Breast epithelium (tissue), 4 donors: ENCODE measurements around the gene C3orf18. TPM values are rescaled to one million over a fixed set of nuclear protein-coding genes. Genes with fewer than 3 reads are reported as not detected.

Source experiments
- DNase-seq, 2 donors: peaks; one replicate each; pipeline ENCODE4 v3.0.0-alpha.2; 2019; ENCODE audit warnings: low spot score in 2 of 2
- H3K27ac ChIP-seq, 2 donors: fragments of 200-600 bp; sonication (generic) in 1 of 2; one replicate each; pipeline ENCODE4 v1.5.1; 2016 to 2019; ENCODE audit warnings: mild to moderate bottlenecking in 1 of 2
- H3K27me3 ChIP-seq, 2 donors: fragments of 200-600 bp; sonication (generic) in 1 of 2; one replicate each; pipeline versions ENCODE4 v1.5.1 to v1.6.0; 2017 to 2019; ENCODE audit warnings: control low read depth in 1 of 2, mild to moderate bottlenecking in 1 of 2
- H3K36me3 ChIP-seq: fragments of 200-600 bp; one replicate; pipeline ENCODE4 v1.5.1; 2019
- H3K4me1 ChIP-seq, 2 donors: fragments of 200-600 bp; sonication (generic); one replicate each; pipeline ENCODE4 v1.5.1; 2016 to 2019; ENCODE audit warnings: control low read depth in 1 of 2
- H3K4me3 ChIP-seq, 3 donors: fragments of 200-600 bp; sonication (generic); 1 replicate in 2 of 3; 2 replicates in 1 of 3; pipeline ENCODE4 v1.5.1; 2016 to 2019; ENCODE audit warnings: mild to moderate bottlenecking in 3 of 3, moderate library complexity in 2 of 3
- H3K9me3 ChIP-seq, 2 donors: fragments of 200-600 bp; sonication (generic) in 1 of 2; one replicate each; pipeline ENCODE4 v1.5.1; 2016 to 2019; ENCODE audit warnings: control low read depth in 1 of 2
- POLR2A ChIP-seq: fragments of 450-650 bp; IDR thresholded peaks from one replicate; pipeline ENCODE4 v1.6.1; 2016; ENCODE audit warnings: antibody characterized with exemption, mild to moderate bottlenecking, moderate library complexity
- POLR2AphosphoS5 ChIP-seq, 3 donors: sonication (generic); formaldehyde crosslinking; IDR thresholded peaks; one replicate each; pipeline ENCODE4 v1.6.1; 2017; ENCODE audit warnings: antibody characterized with exemption in 3 of 3
- intact Hi-C: fragments of 100-400 bp; cut with DNase I; formaldehyde crosslinking; loops from one replicate; pipeline ENCODE4 v1.15.1; 2023; ENCODE audit warnings: low total_unique reads
- total RNA-seq, 3 donors: library from RNA; depleted of rRNA; stranded (reverse); fragments of >200 nt; gene quantifications; one replicate each; pipeline ENCODE4 v1.1.0, GENCODE V29; 2016
- TF ChIP-seq, protein P1 (sequence below), 3 donors: fragments of 450-650 bp; IDR thresholded peaks; one replicate each; pipeline ENCODE4 v1.5.1; 2016 to 2017; ENCODE audit warnings: antibody characterized with exemption in 3 of 3, mild to moderate bottlenecking in 3 of 3, moderate library complexity in 3 of 3

Gene C3orf18
- total RNA-seq, 3 donors from 2014 or later: 10.7 to 16.8 (median 15.1) TPM

DNA sequence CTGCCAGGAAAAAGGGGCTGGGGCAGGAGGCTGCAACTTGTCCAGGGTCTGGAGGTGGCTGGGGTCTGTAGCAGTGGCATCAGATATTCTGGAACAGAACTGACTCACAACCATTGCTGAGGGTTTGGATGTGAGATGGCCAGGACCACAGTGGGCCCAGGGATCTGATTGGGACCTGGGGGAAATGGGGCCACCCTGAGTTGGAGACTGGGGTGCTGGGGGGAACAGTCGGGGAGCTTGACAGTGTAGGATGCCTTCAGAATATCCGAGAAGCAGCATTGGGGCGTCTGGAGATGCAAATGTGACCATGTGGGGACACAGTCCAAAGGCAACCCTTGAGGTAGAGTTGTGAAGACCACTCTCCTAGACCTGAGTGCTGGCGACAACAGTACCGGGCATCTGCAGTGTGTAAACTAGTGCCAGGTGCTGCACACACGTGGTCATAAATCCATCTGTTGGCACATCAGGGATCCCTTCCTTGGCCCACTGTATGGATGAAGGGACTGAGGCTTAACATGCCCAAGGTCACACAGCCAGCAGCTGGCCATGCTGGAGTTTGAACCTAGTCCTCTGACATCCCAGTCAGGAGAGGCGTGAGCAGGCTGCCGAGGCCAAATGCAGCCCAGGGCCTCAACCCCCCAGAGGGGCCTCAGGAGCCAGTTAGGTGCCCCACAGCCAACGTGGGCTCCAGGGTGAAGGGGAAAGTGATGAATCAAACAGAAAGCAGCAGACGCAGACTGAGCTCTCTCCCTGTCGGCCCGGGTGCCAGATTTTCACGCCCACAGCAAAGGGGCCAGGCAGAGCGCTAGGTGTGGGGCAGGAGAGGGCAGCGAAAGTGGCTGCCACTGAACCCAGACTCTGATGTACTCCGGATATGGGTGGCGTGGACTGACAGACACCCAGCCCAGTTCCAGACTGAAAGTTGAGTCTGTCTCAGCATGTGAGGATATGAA, 20.5 kb upstream of the C3orf18 start:
- H3K9me3 ChIP-seq: no peaks in the 10 kb centered on the region
- no peaks in the 10 kb centered on the region for H3K27me3 ChIP-seq
- DNase-seq: no peak
- intact Hi-C loops: no loop called here
- peak overlapping the region in 1 of 2 donors; percentile 19 for H3K27ac ChIP-seq
- H3K4me1 ChIP-seq: peaks cover 0 to 4% of the 10 kb centered on the region in 2 donors
- TF ChIP-seq, protein P1, sequence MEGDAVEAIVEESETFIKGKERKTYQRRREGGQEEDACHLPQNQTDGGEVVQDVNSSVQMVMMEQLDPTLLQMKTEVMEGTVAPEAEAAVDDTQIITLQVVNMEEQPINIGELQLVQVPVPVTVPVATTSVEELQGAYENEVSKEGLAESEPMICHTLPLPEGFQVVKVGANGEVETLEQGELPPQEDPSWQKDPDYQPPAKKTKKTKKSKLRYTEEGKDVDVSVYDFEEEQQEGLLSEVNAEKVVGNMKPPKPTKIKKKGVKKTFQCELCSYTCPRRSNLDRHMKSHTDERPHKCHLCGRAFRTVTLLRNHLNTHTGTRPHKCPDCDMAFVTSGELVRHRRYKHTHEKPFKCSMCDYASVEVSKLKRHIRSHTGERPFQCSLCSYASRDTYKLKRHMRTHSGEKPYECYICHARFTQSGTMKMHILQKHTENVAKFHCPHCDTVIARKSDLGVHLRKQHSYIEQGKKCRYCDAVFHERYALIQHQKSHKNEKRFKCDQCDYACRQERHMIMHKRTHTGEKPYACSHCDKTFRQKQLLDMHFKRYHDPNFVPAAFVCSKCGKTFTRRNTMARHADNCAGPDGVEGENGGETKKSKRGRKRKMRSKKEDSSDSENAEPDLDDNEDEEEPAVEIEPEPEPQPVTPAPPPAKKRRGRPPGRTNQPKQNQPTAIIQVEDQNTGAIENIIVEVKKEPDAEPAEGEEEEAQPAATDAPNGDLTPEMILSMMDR (IDR thresholded peaks at IDR 0.05): no peak
- TF ChIP-seq POLR2A (no peak), POLR2AphosphoS5 (IDR thresholded peaks at IDR 0.05) (no peak)
- no peak overlapping the region for H3K4me3 ChIP-seq
- no peaks in the 10 kb centered on the region for H3K36me3 ChIP-seq

DNA sequence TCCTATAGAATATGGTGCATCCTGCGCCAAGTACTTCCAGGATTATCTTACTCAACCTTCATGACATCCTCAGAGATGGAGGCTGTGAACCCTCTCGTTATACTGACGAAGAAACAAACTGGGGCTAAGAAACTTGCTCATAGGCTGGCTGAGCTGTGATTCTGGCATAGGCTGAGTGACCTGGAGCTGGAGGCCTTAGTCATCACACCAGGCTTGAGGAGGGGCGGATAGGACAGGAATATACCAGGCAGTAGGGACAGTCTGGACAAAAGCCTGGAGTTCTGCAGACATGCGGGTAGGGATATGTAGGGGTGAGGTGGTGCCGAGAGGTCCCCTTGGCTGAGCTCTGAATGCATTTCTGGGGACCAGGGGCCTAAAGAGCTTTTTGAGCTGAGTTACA, 19.8 kb upstream of the C3orf18 start:
- intact Hi-C loops: no loop called here
- TF ChIP-seq, protein P1 (IDR thresholded peaks at IDR 0.05): no peak
- no peak for TF ChIP-seq POLR2AphosphoS5 (IDR thresholded peaks at IDR 0.05)
- TF ChIP-seq POLR2A: no peak
- Histone ChIP-seq H3K9me3 (no peaks in the 10 kb centered on the region), H3K27ac (no peak overlapping the region), H3K4me1 (no peaks in the 10 kb centered on the region), H3K36me3 (no peaks in the 10 kb centered on the region), H3K4me3 (no peak overlapping the region), H3K27me3 (no peaks in the 10 kb centered on the region)
- no peak for DNase-seq

DNA sequence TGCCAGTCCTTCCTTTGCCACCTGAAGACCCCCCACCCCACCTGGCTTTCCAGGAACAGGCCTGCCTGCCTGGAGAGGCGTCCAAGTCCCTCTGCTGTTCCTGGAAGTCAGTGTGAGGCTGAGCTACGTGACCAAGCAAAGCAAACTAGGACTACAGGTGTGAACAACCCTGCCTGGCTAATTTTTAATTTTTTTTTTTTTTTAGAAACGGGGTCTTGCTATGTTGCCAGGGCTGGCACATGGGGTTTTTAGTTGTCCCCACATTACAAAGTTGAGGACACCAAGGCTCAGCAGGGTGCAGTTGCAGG, 19.2 kb upstream of the C3orf18 start:
- H3K36me3 ChIP-seq: no peaks in the 10 kb centered on the region
- H3K4me1 ChIP-seq: no peaks in the 10 kb centered on the region
- intact Hi-C loops: no loop called here
- H3K27ac ChIP-seq: no peak overlapping the region
- no peaks in the 10 kb centered on the region for H3K27me3 ChIP-seq
- no peak for DNase-seq
- H3K9me3 ChIP-seq: no peaks in the 10 kb centered on the region
- H3K4me3 ChIP-seq: no peak overlapping the region
- TF ChIP-seq, protein P1 (IDR thresholded peaks at IDR 0.05): no peak
- TF ChIP-seq POLR2AphosphoS5 (IDR thresholded peaks at IDR 0.05) (no peak), POLR2A (no peak)

DNA sequence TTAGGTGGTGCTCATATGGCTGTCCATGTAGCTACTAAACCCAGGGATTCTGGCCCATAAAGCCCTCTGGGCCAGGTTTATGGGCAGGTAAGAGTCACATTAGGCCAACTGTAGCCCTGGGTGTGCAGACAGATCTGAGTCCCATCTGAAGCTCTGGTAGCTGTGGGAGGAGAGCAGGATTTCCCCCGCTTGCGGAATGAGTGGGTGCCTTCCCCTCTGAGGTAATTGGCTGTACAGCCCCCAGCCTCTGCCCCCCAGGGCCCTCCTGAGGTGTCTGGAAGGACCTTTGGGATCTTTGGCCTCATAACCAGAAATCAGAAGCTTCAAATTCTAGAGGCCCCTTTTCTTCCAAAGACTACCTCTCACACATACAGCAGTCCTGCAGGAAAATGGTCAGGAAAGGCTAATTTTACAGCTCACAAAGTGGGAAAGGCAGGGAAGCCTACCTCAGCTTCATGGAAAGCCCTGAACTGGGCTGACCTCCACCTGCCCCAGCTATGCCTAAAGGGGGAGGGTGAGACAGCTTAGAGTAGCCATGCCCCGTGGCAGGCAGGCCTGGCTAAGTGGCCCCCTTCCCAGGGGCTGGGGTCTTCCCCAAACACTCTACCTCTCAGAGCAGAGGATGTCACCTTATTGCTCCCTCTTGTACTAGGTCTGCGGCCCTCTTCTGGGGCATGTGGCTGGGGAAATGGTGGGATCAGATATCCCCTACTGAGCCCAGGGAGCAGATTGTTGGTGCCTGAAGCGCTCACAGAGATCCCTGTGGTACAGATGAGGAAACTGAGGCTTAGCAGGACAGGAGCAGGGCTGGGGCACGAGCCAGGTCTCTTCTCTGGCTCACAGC, 18.6 kb upstream of the C3orf18 start:
- no peak for TF ChIP-seq POLR2AphosphoS5 (IDR thresholded peaks at IDR 0.05)
- TF ChIP-seq, protein P1 (IDR thresholded peaks at IDR 0.05): no peak
- no peak for TF ChIP-seq POLR2A
- Histone ChIP-seq H3K9me3 (no peaks in the 10 kb centered on the region), H3K4me1 (no peaks in the 10 kb centered on the region), H3K4me3 (no peak overlapping the region), H3K27me3 (no peaks in the 10 kb centered on the region), H3K36me3 (no peaks in the 10 kb centered on the region), H3K27ac (peak overlapping the region; percentile 56)
- no peak for DNase-seq
- intact Hi-C loops: no loop called here

DNA sequence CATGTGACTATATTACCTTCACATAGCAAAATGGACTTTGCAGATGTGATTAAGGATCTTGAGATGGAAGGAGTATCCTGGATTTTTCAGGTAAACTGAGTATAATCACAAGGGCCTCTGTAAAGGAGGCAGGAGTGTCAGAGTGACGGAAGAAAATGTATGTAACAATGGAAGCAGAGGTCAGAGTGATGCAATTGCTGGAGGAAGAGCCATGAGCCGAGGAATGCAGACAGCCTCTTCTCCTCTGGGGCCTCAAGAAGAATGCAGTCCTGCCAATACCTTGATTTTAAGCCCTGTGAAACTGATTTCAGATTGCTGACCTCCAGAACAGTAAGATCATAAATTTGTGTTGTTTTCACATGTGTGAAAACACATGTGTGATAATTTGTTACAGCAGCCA, 16.8 kb upstream of the C3orf18 start:
- DNase-seq: no peak
- H3K4me3 ChIP-seq: no peak overlapping the region
- H3K27ac ChIP-seq: peak overlapping the region; percentile 56 to 83
- no peaks in the 10 kb centered on the region for H3K4me1 ChIP-seq
- TF ChIP-seq, protein P1 (IDR thresholded peaks at IDR 0.05): no peak
- TF ChIP-seq POLR2AphosphoS5 (IDR thresholded peaks at IDR 0.05) (no peak), POLR2A (no peak)
- no peaks in the 10 kb centered on the region for H3K36me3 ChIP-seq
- intact Hi-C loops: no loop called here
- no peaks in the 10 kb centered on the region for H3K27me3 ChIP-seq
- H3K9me3 ChIP-seq: no peaks in the 10 kb centered on the region
